Caco-2 (cell line): ENCODE measurements around the gene CPE. TPM values are rescaled to one million over a fixed set of nuclear protein-coding genes. Genes with fewer than 3 reads are reported as not detected.

Source experiments
- BruUV-seq: library from RNA; stranded (reverse); fragments of 400-500 nt; replicated peaks from 2 replicates; lab custom pipeline; 2021; lab: Mats Ljungman, UMichigan
- CTCF ChIA-PET: fragments of 300-600 bp; sonication (Branson Sonifier 250); formaldehyde crosslinking; loops from one replicate; lab custom pipeline; 2022; ENCODE audit warnings: antibody characterized with exemption; lab: Charles Lee
- POLR2A ChIA-PET: fragments of 300-600 bp; sonication (Branson Sonifier 250); formaldehyde crosslinking; loops from one replicate; lab custom pipeline; 2022; ENCODE audit warnings: antibody characterized with exemption; lab: Charles Lee
- DNase-seq, 2 experiments: peaks; one replicate each; pipeline versions ENCODE4 v3.0.0 to v3.0.0-alpha.2; 2020 to 2022
- H3K27me3 ChIP-seq: replicated peaks from 2 replicates; pipeline ENCODE4 v1.6.0; 2011; ENCODE audit warnings: low read length; ENCODE audit not compliant: control insufficient read depth, insufficient read depth
- H3K36me3 ChIP-seq: 2 replicates; pipeline ENCODE4 v1.5.1; 2011; ENCODE audit warnings: low read length; ENCODE audit not compliant: control insufficient read depth, insufficient read depth
- H3K4me1 ChIP-seq: fragments of 250-450 bp; sonication (Bioruptor Pico); 2 replicates; pipeline ENCODE4 v1.5.1; 2020; ENCODE audit warnings: mild to moderate bottlenecking
- H3K4me3 ChIP-seq: 2 replicates; pipeline ENCODE4 v1.5.1; 2011; ENCODE audit warnings: low read depth, mild to moderate bottlenecking, control low read depth, low read length
- H3K9me3 ChIP-seq: fragments of 250-450 bp; sonication (Bioruptor Pico); 2 replicates; pipeline ENCODE4 v1.5.1; 2020; ENCODE audit warnings: mild to moderate bottlenecking, moderate library complexity
- H3K27ac Mint-ChIP-seq: one replicate; pipeline ENCODE4 v1.8.0; 2022; ENCODE audit warnings: mixed read lengths; ENCODE audit not compliant: unreplicated experiment
- H3K27me3 Mint-ChIP-seq: one replicate; pipeline ENCODE4 v1.8.0; 2022; ENCODE audit warnings: mixed read lengths; ENCODE audit not compliant: insufficient read depth, unreplicated experiment
- H3K36me3 Mint-ChIP-seq: one replicate; pipeline ENCODE4 v1.8.0; 2022; ENCODE audit warnings: mild to moderate bottlenecking, mixed read lengths; ENCODE audit not compliant: insufficient read depth, unreplicated experiment
- H3K4me1 Mint-ChIP-seq: one replicate; pipeline ENCODE4 v1.8.0; 2022; ENCODE audit warnings: low read depth, mixed read lengths; ENCODE audit not compliant: unreplicated experiment
- H3K4me3 Mint-ChIP-seq: one replicate; pipeline ENCODE4 v1.8.0; 2022; ENCODE audit warnings: mild to moderate bottlenecking, moderate library complexity, mixed read lengths; ENCODE audit not compliant: unreplicated experiment
- H3K9me3 Mint-ChIP-seq: one replicate; pipeline ENCODE4 v1.8.0; 2022; ENCODE audit warnings: mixed read lengths; ENCODE audit not compliant: unreplicated experiment
- CTCF ChIP-seq, 2 experiments: fragments of 200-600 bp in 1 of 2; IDR thresholded peaks; 1 replicate in 1 of 2; 2 replicates in 1 of 2; pipeline versions ENCODE4 v1.5.1 to v1.8.0; 2011 to 2022; ENCODE audit warnings: antibody characterized with exemption in 1 of 2, control low read depth in 1 of 2, inconsistent platforms in 1 of 2, low read depth in 1 of 2, low read length in 1 of 2, mild to moderate bottlenecking in 1 of 2, moderate library complexity in 1 of 2; ENCODE audit not compliant: insufficient read depth in 1 of 2, severe bottlenecking in 1 of 2, unreplicated experiment in 1 of 2
- intact Hi-C: fragments of 100-400 bp; cut with micrococcal nuclease; formaldehyde crosslinking; loops from one replicate; pipeline ENCODE4 v1.10.0; 2022; ENCODE audit not compliant: unreplicated experiment
- microRNA-seq: library from miRNA; unstranded; fragments of <30 nt; microRNA quantifications from one replicate; pipeline ENCODE4 v1.2.0, GENCODE V29; 2022
- total RNA-seq: library from RNA; stranded (reverse); gene quantifications from 2 replicates; pipeline ENCODE4 v1.2.3, GENCODE V29; 2022

The CPE gene
- total RNA-seq, 1 experiment from 2014 or later = 5.9 TPM

- Mint-ChIP-seq H3K4me3 (no peak overlapping the region), H3K4me1 (no peaks in the 10 kb centered on the region), H3K27ac (no peak overlapping the region), H3K27me3 (no peaks in the 10 kb centered on the region), H3K36me3 (no peaks in the 10 kb centered on the region), H3K9me3 (no peaks in the 10 kb centered on the region)
- no peak for TF ChIP-seq CTCF (IDR thresholded peaks at IDR 0.05; ENCODE audit: insufficient read depth in 1 of 2, low read depth in 1 of 2, low read length in 1 of 2, severe bottlenecking in 1 of 2, unreplicated experiment in 1 of 2)
- BruUV-seq = no TSS peak
- CTCF ChIA-PET = no interaction called here
- POLR2A ChIA-PET = no interaction called here
- no peaks in the 10 kb centered on the region for H3K36me3 ChIP-seq
- H3K9me3 ChIP-seq = no peaks in the 10 kb centered on the region
- H3K27me3 ChIP-seq = no peaks in the 10 kb centered on the region
- no peaks in the 10 kb centered on the region for H3K4me1 ChIP-seq
- intact Hi-C loops = no loop called here
- no peak for DNase-seq
- H3K4me3 ChIP-seq = no peak overlapping the region
Observed at GRCh38 chr4:165540206-165540830, 161.5 kb downstream of the CPE start.

GRCh38 chr4:165541851-165542459 is 163.1 kb downstream of the CPE start:
- intact Hi-C loops = loop anchor here (1.0 kb wide), 1 partner anchor 239 kb away; no protein-coding TSS in a partner anchor
- Histone ChIP-seq H3K9me3 (no peaks in the 10 kb centered on the region), H3K4me1 (no peaks in the 10 kb centered on the region), H3K36me3 (no peaks in the 10 kb centered on the region), H3K27me3 (no peaks in the 10 kb centered on the region), H3K4me3 (no peak overlapping the region)
- no TSS peak for BruUV-seq
- no peaks in the 10 kb centered on the region for H3K4me1 Mint-ChIP-seq
- ChIA-PET POLR2A (no interaction called here), CTCF (interaction anchor here (0.6 to 0.8 kb wide), 3 partner anchors 203 to 550 kb away, joined by 3 read pairs; no protein-coding TSS in a partner anchor)
- H3K27ac Mint-ChIP-seq = no peak overlapping the region
- no peak overlapping the region for H3K4me3 Mint-ChIP-seq
- no peaks in the 10 kb centered on the region for H3K9me3 Mint-ChIP-seq
- no peak for TF ChIP-seq CTCF (IDR thresholded peaks at IDR 0.05; ENCODE audit: insufficient read depth in 1 of 2, low read depth in 1 of 2, low read length in 1 of 2, severe bottlenecking in 1 of 2, unreplicated experiment in 1 of 2)
- DNase-seq = no peak
- no peaks in the 10 kb centered on the region for H3K36me3 Mint-ChIP-seq
- H3K27me3 Mint-ChIP-seq = no peaks in the 10 kb centered on the region

- Histone ChIP-seq H3K4me1 (no peaks in the 10 kb centered on the region), H3K27me3 (no peaks in the 10 kb centered on the region), H3K9me3 (no peaks in the 10 kb centered on the region), H3K4me3 (no peak overlapping the region), H3K36me3 (no peaks in the 10 kb centered on the region)
- intact Hi-C loops = loop anchor here (1.0 kb wide), 1 partner anchor 239 kb away; no protein-coding TSS in a partner anchor
- H3K27ac Mint-ChIP-seq = no peak overlapping the region
- TF ChIP-seq CTCF (IDR thresholded peaks at IDR 0.05; ENCODE audit: insufficient read depth in 1 of 2, low read depth in 1 of 2, low read length in 1 of 2, severe bottlenecking in 1 of 2, unreplicated experiment in 1 of 2) = no peak
- POLR2A ChIA-PET = no interaction called here
- DNase-seq = no peak
- no peaks in the 10 kb centered on the region for H3K27me3 Mint-ChIP-seq
- CTCF ChIA-PET = interaction anchor here (0.6 kb wide), 1 partner anchor 250 kb away, joined by 3 read pairs; no protein-coding TSS in a partner anchor
- H3K9me3 Mint-ChIP-seq = no peaks in the 10 kb centered on the region
- peaks cover 2% of the 10 kb centered on the region for H3K4me1 Mint-ChIP-seq
- no peaks in the 10 kb centered on the region for H3K36me3 Mint-ChIP-seq
- BruUV-seq = no TSS peak
- H3K4me3 Mint-ChIP-seq = no peak overlapping the region
Observed at GRCh38 chr4:165542476-165542875, 163.7 kb downstream of the CPE start.

Small RNAs within 50 kb of the gene (microRNA-seq; reads per million reads assigned to microRNA genes)
- gene MIR578 = not detected

Other genes starting within 250 kb of the CPE start
- 14.5 and 15.9 TPM in 2 replicates for gene KLHL2, start 171.4 kb upstream of the CPE start, total RNA-seq
- 80.5 and 91.1 TPM in 2 replicates for gene MSMO1, start 51.3 kb upstream of the CPE start, total RNA-seq